Measurements from ENCODE around the gene FGF7.
A peak's percentile ranks its signal among the peaks of the same experiment; 100 is the strongest.
"Not testable (repeated sequence)": the region's sequence is repeated elsewhere in the genome, so short reads cannot be mapped to it uniquely, and the experiment has no call there.

The FGF7 gene

GRCh38 chr15:49423021-49423420 lies at the start of gene FGF7:
TSS of gene FGF7 (plus strand) at chr15:49423242. CDS start at chr15:49424298, 1,056 bp downstream.
- no peak for DNase-seq
- intact Hi-C loops (cut with DNase I): loop anchor here (10.0 kb wide), 1 partner anchor 188 kb away; no protein-coding TSS in a partner anchor

- intact Hi-C loops (cut with DNase I): no loop called here
- no peak for DNase-seq
Measured at GRCh38 chr15:49379996-49380395, 43.0 kb upstream of the FGF7 start.

GRCh38 chr15:49380912-49381311 lies 42.1 kb upstream of the FGF7 start:
- intact Hi-C loops (cut with DNase I): no loop called here

GRCh38 chr15:49382394-49382793 lies 40.6 kb upstream of the FGF7 start:
- intact Hi-C loops (cut with DNase I): no loop called here
- DNase-seq: no peak

More at GRCh38 chr15:49380912-49381311, 42.1 kb upstream of the FGF7 start:
- DNase-seq: no peak

- intact Hi-C loops (cut with DNase I): no loop called here
Measured at GRCh38 chr15:49383266-49383665, 39.8 kb upstream of the FGF7 start.

GRCh38 chr15:49387471-49387870 lies 35.6 kb upstream of the FGF7 start:
- DNase-seq: no peak
- intact Hi-C loops (cut with DNase I): no loop called here

More at GRCh38 chr15:49383266-49383665, 39.8 kb upstream of the FGF7 start:
- DNase-seq: no peak

GRCh38 chr15:49402515-49403296 lies 20.3 kb upstream of the FGF7 start:
- intact Hi-C loops (cut with DNase I); DNase-seq: not testable (repeated sequence)

- intact Hi-C loops (cut with DNase I): no loop called here
- no peak for DNase-seq
Measured at GRCh38 chr15:49406352-49407118, 16.5 kb upstream of the FGF7 start.

GRCh38 chr15:49410641-49411040 lies 12.4 kb upstream of the FGF7 start:
- no peak for DNase-seq
- intact Hi-C loops (cut with DNase I): no loop called here

GRCh38 chr15:49412797-49413196 lies 10.2 kb upstream of the FGF7 start:
- intact Hi-C loops (cut with DNase I): no loop called here
- DNase-seq: no peak

- no peak for DNase-seq
- intact Hi-C loops (cut with DNase I): no loop called here
Measured at GRCh38 chr15:49415149-49415548, 7.9 kb upstream of the FGF7 start.

GRCh38 chr15:49415638-49416037 lies 7.4 kb upstream of the FGF7 start:
- intact Hi-C loops (cut with DNase I): no loop called here
- DNase-seq: no peak

GRCh38 chr15:49418811-49419210 lies 4.2 kb upstream of the FGF7 start:
- intact Hi-C loops (cut with DNase I): no loop called here
- no peak for DNase-seq

GRCh38 chr15:49421991-49422390 lies 1.1 kb upstream of the FGF7 start:
- intact Hi-C loops (cut with DNase I): loop anchor here (10.0 kb wide), 1 partner anchor 187 kb away; no protein-coding TSS in a partner anchor
- peak in 30 of 42 donors; percentile 3 to 60 (median 24) for DNase-seq

- no peak for DNase-seq
Measured at GRCh38 chr15:49423901-49424550, 984 bp downstream of the FGF7 start.

GRCh38 chr15:49424954-49425353 lies 1.9 kb downstream of the FGF7 start:
- no peak for DNase-seq
- intact Hi-C loops (cut with DNase I): loop anchor here (10.0 kb wide), 1 partner anchor 190 kb away; no protein-coding TSS in a partner anchor

More at GRCh38 chr15:49423901-49424550, 984 bp downstream of the FGF7 start:
- intact Hi-C loops (cut with DNase I): loop anchor here (10.0 kb wide), 1 partner anchor 189 kb away; no protein-coding TSS in a partner anchor

- intact Hi-C loops (cut with DNase I): loop anchor here (10.0 kb wide), 1 partner anchor 193 kb away; no protein-coding TSS in a partner anchor
- no peak for DNase-seq
Measured at GRCh38 chr15:49427372-49427771, 4.3 kb downstream of the FGF7 start.

GRCh38 chr15:49428409-49429095 lies 5.5 kb downstream of the FGF7 start:
- DNase-seq: no peak
- intact Hi-C loops (cut with DNase I): loop anchor here (10.0 kb wide), 1 partner anchor 194 kb away; no protein-coding TSS in a partner anchor

GRCh38 chr15:49430046-49430445 lies 7.0 kb downstream of the FGF7 start:
- no peak for DNase-seq
- intact Hi-C loops (cut with DNase I): no loop called here

Measured in head of caudate nucleus (tissue), 42 donors.